Stimulated activated CD4-positive, alpha-beta T cell treated with anti-CD3 and anti-CD28 coated beads, Interleukin-4, amount 100 ng/mL, for 4 hours (primary cell): ENCODE data around the gene FOXR1.
"Not testable (repeated sequence)": the region's sequence is repeated elsewhere in the genome, so short reads cannot be mapped to it uniquely, and the experiment has no call there.

Experiments
- DNase-seq, 2 experiments: peaks; one replicate each; pipeline ENCODE4 v3.0.0-alpha.2; 2020

FOXR1 gene

DNA sequence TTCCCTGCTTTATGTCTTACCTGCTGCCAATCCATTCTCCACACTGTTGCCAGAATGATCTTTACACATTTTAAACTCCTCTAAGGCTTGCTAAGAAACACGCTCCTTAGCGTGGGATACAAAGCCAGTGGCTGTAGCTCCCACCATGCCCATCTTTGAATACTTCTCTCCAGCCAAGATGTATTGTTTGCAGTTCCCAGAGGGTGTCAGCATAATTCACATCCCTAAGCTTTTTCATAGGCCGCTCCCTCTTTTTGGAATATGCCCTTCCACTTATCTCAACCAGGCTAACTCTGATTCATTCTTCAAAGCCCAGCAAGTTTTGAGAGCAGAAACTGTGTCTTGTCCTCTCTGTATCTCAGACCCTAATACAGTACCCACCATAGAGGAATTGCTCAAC is 23.6 kb upstream of the FOXR1 start:
- no peak for DNase-seq

DNA sequence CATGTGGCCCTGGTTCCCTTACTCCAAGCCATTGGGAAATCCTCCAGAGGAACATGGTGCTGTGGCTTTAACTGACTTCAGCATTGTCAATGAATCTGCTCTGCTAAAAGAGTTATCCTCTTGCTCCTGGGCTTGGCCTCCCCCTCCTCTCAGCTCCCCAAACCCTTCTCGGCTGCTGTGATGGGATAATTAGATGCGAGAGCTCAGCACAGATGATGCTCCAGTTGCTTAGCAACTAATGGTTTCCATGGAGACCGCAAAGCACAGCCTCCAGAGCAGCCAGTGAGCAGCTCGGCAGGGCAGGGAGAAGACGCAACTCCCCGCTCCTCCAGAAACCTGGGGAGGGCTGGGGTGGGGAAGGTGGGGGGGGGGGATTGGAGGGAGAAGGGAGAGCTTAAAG is 18.3 kb upstream of the FOXR1 start:
- no peak for DNase-seq

DNA sequence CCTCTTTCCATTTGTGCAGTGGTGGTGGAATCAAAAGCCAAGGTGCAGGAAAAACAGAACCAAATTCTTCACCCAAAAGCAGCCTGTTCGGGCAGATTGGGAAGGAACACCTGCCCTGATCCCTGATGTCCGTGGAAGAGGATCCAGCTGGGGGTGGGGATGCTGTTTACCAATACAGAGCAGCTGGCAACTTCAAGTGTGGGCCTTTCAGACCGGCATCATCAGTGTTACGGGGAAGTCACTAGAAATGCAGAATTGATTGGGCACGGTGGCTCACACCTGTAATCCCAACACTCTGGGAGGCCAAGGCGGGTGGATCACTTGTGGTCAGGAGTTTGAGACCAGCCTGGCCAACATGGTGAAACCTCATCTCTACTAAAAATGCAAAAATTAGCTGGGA is 17.6 kb upstream of the FOXR1 start:
- DNase-seq, result not testable (repeated sequence)

DNA sequence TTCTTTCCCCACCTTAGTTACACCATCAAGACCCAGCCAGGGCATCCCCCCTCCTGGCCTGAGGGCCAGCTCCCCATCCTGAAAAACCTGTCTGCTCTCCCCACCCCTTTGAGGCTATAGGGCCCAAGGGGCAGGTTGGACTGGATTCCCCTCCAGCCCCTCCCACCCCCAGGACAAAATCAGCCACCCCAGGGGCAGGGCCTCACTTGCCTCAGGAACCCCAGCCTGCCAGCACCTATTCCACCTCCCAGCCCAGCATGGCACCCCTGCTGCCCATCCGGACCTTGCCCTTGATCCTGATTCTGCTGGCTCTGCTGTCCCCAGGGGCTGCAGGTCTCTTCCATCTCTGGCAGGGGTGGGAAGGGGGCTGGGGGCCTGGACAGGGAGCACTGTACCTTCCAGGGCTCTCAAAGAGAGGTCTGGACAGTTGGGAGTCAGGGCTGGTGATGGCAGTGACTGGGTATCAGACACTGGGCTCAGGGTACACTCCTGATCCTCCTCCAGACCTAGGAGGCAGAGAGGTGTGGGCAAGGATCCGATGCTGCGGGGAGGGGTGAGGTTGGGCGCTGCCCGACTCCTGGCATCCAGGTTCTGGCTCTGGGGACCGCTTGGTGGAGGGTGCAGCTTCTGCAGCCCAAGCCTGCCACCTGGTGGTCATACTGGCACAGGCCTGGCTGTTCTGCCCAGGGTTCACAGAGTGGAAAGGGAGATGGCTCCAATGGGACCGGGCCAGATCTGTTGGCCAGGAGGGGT is 15.3 kb upstream of the FOXR1 start, which contains the start of gene UPK2:
Gene UPK2 (plus strand): TSS at position 205 of the 753 bp plus-strand sequence. CDS start 53 bp downstream, at position 258.
- DNase-seq, result peak; percentile 79 to 89

DNA sequence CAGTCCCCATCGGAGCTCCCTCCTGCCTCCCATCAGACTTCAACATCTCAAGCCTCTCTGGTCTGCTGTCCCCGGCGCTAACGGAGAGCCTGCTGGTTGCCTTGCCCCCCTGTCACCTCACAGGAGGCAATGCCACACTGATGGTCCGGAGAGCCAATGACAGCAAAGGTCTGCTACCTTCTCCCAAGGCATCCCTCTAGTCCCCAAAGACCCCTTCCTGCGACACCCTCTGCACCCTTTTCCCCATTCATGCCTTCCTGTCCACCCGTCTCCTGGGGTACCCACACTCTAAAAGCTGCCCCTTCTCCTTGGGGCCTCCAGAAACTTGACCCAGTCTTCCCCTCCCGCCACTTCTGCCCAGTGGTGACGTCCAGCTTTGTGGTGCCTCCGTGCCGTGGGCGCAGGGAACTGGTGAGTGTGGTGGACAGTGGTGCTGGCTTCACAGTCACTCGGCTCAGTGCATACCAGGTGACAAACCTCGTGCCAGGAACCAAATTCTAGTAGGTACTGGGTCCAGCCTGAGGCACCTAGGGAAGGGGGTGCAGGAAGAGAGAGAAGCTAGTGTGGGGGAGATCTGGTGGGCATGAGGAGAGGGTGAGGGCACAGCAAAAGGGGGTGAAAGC is 14.6 kb upstream of the FOXR1 start:
- no peak for DNase-seq

DNA sequence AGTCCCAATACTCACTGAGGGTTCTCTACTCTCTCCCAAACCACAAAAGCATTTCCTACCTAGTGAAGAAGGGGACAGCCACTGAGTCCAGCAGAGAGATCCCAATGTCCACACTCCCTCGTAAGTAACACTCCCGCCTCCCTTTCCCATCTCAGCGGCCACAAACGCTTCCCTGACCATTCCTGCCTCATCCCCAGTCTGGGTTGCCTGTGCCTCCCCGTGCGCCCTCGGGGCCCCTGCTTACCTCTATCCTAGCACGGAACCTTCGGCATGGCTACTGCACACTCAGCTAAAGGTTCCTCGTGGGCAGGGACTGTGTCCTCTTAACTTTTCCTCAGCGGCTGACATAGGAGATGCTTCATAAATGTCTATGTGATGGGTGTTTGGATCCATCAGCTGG is 14.0 kb upstream of the FOXR1 start:
- DNase-seq, result no peak

DNA sequence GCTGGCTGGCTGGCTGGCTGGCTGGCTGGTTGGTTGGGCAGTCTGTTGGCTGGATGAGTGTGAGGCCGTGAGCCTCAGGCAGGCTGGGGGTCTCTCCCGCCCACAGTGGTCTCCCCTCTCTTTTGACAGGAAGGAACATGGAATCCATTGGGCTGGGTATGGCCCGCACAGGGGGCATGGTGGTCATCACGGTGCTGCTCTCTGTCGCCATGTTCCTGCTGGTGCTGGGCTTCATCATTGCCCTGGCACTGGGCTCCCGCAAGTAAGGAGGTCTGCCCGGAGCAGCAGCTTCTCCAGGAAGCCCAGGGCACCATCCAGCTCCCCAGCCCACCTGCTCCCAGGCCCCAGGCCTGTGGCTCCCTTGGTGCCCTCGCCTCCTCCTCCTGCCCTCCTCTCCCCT is 13.6 kb upstream of the FOXR1 start:
- no peak for DNase-seq

DNA sequence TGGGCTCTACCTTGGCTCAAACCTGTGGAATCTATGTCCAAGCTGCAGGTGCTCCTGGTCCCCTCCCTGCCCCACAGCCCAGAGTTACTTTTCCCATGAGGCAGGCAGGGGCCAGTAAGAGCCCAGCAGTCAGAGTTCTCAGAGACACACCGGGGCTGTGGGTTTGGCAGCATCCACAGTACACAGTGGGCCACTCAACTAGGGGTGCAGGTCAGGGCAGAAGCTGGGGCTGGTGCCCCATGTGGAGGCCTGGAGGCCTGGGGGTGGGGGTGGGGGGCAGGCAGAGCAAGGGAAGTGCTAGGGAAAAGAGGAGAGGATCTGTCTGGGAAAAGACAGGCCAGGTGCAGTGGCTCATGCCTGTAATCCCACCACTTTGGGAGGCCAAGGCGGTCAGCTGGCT is 13.0 kb upstream of the FOXR1 start:
- DNase-seq, result no peak

DNA sequence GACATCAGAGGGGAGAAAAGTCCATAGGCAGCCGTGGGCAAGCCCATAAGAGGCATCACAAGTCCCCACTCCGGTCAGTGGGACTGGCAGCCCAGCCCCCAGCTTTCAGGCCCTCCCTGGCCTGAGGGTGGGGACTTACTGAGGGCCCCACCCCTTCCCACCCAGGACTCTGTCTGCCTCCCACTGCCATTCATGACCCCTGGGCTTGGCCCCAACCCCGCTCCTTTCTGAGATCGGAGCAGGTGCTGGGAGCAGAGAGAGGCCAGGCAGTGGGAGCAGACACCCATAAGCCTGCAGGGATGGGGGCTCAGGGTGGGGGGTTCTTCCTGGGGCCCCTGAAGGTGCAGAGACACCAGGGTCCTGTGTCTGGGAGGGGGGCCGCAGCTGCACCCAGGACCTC is 10.4 kb upstream of the FOXR1 start:
- no peak for DNase-seq

DNA sequence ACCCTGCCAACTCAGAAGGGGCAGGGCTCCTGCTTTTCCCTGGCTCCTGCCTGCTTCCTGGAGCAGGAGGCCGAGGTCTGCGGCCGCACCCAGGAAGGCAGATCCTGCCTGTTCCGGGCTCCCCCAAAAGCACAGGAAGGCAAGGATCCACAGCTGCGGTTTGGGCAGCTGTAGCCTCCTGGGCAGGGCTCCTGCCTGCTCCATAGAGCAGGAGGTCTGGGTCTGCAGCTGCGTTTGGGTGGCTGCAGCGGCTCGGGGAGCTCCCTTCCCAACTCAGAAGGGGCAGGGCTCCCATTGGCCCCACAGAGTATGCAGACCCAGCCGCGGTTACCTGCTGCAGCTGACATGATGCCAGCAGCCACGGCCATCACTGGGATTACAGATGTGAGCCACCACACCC is 10.0 kb upstream of the FOXR1 start:
- no peak for DNase-seq

DNA sequence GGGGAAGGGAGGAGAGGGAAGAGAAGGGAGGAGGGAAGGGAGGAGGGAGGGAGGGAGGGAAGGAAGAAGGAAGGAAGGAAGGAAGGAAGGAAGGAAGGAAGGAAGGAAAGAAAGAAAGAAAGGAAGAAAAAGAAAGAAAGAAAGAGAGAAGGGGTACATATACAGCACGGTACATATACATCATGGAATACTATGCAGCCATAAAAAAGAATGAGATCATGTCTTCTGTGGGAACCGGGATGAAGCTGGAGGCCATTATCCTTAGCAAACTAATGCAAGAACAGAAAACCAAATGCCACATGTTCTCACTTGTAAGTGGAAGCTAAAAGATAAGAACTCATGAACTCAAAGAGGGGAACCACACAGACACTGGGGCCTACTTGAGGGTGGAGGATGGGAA is 2.1 kb upstream of the FOXR1 start:
- DNase-seq, result not testable (repeated sequence)

DNA sequence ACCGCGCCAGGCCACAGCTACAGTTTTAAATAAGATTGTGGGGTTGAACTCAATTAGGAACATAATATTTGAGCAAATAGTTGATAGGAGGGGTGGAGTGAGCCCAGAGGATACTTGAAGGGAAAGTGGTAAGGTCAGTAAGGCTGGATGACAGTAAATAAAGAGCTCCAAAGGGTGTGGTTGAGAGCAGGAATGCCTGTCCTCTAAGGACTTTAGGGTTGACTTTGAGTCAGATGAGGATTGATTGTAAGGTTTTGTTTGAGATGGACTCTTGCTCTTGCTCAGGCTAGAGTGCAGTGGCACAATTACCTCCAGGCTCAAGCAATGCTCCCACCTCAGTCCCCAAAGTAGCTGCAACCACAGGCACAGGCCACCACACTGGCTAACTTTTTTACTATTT is 2.4 kb downstream of the FOXR1 start:
- no peak for DNase-seq

DNA sequence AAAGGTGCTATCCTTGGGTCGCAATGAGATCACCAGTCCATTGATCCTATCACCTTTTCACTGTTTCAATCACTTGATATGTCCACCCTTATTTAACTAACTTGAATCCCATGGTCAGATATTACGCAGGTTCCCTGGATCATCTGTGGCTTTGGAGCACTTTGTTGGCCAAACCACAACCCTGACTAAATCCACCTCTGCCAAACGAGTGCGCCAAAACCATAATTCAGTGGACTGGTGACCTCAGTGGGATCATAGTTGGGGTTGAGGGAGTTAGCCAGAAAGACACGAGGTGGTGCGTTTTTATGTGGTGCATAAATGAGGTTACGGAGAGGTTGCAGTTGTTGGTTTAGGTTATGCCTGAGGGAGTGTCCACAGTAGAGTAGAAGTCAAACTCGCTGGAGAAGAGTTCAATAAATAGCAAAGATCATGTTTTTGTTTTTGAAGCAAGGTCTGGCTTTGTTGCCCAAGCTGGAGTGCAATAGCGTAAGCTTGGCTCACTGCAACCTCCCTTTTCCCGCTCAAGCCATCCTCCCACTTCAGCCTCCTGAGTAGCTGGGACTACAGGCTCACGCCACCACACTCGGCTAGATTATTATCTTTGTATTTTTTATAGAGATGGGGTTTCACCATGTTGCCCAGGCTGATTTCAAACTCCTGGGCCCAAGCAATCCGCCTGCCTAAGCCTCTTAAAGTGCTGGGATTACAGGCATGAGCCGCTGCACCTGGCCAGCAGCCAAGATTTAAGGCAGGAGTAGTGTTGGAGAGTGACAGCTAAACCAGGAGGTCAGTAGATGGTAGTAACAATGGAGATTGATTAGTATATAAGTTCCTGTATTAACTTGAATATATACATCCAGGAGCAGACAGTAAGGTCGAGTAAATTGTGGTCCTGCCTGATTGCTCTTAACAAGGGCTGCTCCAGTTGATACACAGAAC is 4.5 kb downstream of the FOXR1 start:
- DNase-seq, result no peak

DNA sequence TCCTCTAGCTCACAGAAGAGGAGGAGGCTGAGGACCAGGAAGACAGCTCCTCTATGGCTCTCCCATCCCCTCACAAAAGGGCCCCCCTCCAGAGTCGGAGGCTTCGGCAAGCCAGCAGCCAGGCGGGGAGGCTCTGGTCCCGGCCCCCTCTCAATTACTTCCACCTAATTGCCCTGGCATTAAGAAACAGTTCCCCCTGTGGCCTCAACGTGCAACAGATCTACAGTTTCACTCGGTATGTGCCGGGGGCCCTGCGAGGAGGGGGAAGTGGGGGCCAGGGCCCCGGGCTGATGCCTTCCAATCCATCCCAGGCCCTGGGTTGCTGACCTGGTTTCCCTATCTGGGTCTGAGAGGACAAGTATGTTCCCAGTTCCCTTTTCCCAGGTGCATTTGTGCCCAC is 7.9 kb downstream of the FOXR1 start:
- DNase-seq, result no peak

DNA sequence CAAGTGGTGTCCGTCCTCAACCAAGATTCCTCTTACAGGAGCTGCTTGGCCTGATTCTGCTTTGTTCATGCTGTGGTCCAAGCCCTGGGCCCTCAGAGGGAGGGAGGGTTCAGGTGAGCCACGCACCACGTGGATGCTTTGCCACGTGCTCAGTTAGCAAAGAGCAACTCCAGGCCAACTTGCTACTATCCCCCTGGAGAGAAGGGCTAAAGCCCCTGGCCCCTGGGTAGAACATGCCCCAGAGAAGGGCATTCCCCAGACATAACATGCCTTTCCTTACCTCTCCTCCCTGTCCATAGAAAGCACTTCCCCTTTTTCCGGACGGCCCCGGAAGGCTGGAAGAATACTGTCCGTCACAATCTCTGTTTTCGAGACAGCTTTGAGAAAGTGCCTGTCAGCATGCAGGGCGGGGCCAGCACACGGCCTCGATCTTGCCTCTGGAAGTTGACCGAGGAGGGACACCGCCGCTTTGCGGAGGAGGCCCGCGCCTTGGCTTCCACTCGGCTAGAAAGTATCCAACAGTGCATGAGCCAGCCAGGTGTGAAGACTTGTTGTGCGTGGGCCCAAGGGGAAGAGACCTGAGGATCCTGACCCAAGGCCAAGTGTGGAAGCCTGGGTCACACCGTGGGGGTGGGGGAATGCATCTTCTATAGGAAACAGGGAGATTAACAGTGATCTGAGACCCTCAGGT is 8.8 kb downstream of the FOXR1 start:
- DNase-seq, result no peak

DNA sequence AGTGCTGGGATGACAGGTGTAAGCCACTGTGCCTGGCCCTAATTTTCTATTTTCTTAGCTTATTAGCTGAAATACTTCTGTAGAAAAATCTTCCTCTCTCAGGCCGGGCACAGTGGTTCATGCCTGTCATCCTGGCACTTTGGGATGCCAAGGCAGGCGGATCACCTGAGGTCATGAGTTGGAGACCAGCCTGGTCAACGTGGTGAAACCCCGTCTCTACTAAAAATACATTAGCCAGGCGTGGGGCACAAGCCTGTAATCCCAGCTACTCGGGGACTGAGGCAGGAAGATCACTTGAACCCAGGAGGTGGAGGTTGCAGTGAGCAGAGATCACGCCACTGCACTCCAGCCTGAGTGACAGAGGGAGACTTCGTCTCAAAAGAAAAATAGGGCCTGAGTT is 12.8 kb downstream of the FOXR1 start:
- not testable (repeated sequence) for DNase-seq

DNA sequence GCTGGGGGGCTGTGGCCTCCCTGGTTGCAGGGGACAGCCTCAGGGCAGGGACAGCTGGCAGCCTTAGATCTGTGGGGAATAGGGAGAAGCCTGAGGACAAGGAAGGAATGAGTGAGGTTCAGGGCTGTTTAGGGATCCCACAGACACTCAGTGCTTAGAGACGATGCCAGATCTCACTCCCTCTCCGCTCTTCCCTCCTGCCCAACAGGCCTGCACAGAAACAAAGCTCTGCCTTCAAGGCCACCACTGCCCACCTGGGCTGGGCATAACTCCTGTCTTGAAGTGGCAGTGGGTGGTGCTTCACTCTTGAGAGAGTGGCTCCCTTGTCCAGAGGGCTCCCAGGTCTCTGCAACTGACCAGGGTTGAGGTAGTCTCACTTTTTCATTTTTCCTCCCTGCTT is 13.3 kb downstream of the FOXR1 start:
- DNase-seq, result no peak

DNA sequence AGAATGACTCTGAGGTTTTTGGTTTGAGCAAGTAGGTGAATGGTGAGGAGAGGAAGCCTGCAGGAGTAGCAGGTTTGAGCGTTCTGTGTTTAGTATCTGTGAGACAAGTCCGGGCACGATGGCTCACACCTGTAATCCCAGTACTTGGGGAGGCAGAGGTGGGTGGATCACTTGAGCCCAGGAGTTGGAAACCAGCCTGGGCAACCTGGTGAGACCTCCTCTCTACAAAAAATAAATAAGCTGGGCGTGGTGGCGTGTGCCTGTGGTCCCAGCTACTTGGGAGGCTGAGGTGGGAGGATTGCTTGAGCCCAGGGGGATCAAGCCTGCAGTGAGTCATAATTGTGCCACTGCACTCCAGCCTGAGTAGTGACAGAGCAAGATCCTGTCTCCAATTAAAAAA is 16.7 kb downstream of the FOXR1 start:
- DNase-seq, result no peak

DNA sequence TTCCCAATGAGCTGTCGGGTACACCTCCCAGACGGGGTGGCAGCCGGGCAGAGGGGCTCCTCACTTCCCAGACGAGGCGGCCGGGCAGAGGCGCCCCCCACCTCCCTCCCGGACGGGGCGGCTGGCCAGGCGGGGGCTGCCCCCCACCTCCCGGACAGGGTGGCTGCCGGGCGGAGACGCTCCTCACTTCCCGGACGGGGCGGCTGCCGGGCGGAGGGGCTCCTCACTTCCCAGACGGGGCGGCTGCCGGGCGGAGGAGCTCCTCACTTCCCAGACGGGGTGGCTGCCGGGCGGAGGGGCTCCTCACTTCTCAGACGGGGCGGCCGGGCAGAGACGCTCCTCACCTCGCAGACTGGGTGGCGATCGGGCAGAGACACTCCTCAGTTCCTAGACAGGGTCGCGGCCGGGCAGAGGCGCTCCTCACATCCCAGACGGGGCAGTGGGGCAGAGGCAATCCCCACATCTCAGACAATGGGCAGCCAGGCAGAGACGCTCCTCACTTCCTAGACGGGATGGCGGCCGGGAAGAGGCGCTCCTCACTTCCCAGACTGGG is 20.0 kb downstream of the FOXR1 start:
- DNase-seq, result not testable (repeated sequence)

DNA sequence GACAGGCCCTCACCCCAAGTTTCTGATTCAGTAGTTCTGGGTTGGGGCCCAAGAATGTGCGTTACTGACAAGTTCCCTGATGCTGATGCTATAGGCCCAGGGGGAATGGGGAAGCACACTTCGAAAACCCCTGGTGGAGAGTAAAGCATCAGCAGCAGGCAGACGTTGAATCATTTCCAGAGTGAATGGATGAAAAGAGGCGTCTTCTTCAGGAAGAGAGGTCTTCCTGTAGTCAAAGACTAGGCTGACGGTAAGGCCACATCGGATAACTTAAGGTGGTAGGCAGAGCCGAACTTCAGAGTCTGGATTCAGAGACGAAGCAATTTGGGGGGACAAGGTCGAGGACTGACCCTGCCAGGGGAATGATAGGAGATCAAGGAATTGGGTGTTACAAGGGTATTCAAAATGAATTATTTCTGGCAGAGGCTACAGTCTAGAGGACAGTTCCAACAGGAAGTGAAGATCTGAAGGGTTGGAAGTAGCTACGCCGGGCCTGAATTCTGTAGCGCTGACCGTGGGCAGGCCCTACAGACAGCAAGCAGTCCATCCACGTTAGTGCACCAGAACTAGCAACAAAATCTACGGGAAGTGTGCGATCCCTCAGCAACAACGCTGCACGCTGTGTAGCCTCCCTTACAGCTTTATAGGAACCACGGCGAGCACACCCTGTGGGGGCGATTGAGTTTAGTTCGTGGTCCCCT is 25.5 kb downstream of the FOXR1 start:
- DNase-seq, result peak in 1 of 2 experiments; percentile 15

DNA sequence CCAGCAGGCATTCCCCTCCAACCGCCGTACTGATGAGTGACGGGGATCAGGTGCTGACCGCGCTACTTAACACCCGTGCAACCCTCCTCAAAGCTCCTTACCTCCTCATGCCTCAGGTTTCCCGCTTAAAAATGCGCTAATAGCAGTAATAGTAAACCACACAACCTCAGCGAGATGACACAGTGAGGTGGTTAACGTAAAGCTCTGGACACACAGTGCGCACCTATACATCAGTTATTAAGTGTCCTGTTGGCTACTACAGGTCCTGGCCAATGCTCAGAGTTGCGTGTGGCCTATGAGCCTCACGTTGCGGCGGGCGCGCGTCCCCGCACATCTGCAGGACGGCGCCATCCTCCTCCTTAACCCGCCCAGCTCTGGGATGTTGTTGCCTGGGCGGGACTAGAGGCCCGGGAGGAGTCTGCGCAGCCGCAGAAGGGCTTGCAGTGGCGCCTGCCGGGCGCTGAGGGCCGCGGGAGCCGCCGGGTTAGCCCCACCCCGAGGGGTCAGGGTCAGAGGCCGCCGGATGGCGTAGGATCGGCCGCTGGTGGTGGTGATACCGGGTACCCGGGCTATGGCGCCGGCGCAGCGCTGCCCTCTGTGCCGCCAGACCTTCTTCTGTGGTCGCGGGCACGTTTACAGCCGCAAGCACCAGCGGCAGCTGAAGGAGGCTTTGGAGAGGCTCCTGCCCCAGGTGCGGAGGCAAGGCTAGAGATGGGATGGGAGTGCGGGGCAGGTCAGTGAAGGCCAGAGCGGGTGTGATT is 26.2 kb downstream of the FOXR1 start, which contains the start of gene CENATAC:
Gene CENATAC (plus strand): TSS at position 512 of the 761 bp plus-strand sequence. CDS start 60 bp downstream, at position 572.
- DNase-seq, result peak; percentile 94
